ENCODE measurements around the gene GPATCH1. TPM values are rescaled to one million over a fixed set of nuclear protein-coding genes. Genes with fewer than 3 reads are reported as not detected.
"Not testable (repeated sequence)": the region's sequence is repeated elsewhere in the genome, so short reads cannot be mapped to it uniquely, and the experiment has no call there.

Gene GPATCH1
- polyA plus RNA-seq, 1 donor from 2014 or later, result 11.5 TPM

DNA sequence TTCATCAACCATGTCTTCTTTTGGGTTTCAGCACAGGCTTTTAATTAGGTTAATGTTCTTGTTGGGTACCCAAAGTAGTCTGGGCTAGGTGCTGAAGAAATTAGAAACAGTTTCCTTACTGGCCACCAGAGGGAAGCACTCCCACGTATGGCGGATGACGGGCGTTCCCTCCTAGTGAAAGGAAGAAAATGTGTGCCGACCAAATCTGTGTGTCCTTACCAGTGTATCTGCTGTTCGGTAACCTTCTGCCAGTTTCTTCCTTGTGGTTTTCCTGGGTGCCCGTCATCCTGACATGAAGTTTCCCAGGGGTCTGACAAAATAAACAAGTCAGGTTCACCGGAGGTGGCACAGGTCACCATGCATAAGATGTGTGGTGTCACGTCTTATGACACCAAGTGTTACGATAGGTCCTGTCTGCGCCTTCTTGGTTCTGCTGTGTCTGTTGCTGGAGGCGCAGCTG lies 45.0 kb downstream of the GPATCH1 start:
- no peaks in the 10 kb centered on the region for H3K36me3 ChIP-seq (ENCODE audit: insufficient read depth, low read length)
- no peak overlapping the region for H3K9ac ChIP-seq (ENCODE audit: low read length)
- no peaks in the 10 kb centered on the region for H3K27me3 ChIP-seq (ENCODE audit: insufficient read depth, low read depth, low read length)
- no peaks in the 10 kb centered on the region for H4K20me1 ChIP-seq (ENCODE audit: insufficient read depth)
- H2AFZ ChIP-seq (ENCODE audit: low read depth, low read length), result no peak overlapping the region
- H3K79me2 ChIP-seq (replicated peaks; ENCODE audit: insufficient read depth, low read length), result no peaks in the 10 kb centered on the region
- no peaks in the 10 kb centered on the region for H3K9me3 ChIP-seq (ENCODE audit: low read length)
- H3K9me2 ChIP-seq (ENCODE audit: insufficient read depth, low read length), result no peaks in the 10 kb centered on the region
- no peak overlapping the region for H3K4me2 ChIP-seq (ENCODE audit: low read length)
- TF ChIP-seq SMC3 (conservative IDR thresholded peaks at IDR 0.05; ENCODE audit: poor library complexity), result peak; percentile 85
- no peak for TF ChIP-seq EP300 (conservative IDR thresholded peaks at IDR 0.05; ENCODE audit: poor library complexity, severe bottlenecking)
- TF ChIP-seq MXI1 (conservative IDR thresholded peaks at IDR 0.05; ENCODE audit: poor library complexity, severe bottlenecking), result peak; percentile 13
- TF ChIP-seq RAD21 (conservative IDR thresholded peaks at IDR 0.05), result peak; percentile 79
- TF ChIP-seq REST (IDR thresholded peaks at IDR 0.05; ENCODE audit: borderline replicate concordance), result no peak
- no peak for TF ChIP-seq TAF1 (IDR thresholded peaks at IDR 0.05; ENCODE audit: low read depth)
- no peak for TF ChIP-seq POLR2AphosphoS5 (IDR thresholded peaks at IDR 0.05)
- no peak for TF ChIP-seq EZH2 (IDR thresholded peaks at IDR 0.05; ENCODE audit: borderline replicate concordance, insufficient read depth, low read length, poor library complexity, severe bottlenecking)
- TF ChIP-seq CTCF (IDR thresholded peaks at IDR 0.05; ENCODE audit: poor library complexity, severe bottlenecking), result peak; percentile 87
- no peak overlapping the region for H3K4me3 ChIP-seq (ENCODE audit: low read length)
- H3F3A ChIP-seq (ENCODE audit: insufficient read depth, low read length, poor library complexity, severe bottlenecking), result no peaks in the 10 kb centered on the region
- no peak overlapping the region for H3K27ac ChIP-seq (ENCODE audit: low read length)

- H2AFZ ChIP-seq (ENCODE audit: low read depth, low read length); H3K9me3 ChIP-seq (ENCODE audit: low read length); H3K4me2 ChIP-seq (ENCODE audit: low read length); H3K9me2 ChIP-seq (ENCODE audit: insufficient read depth, low read length); H3K79me2 ChIP-seq (replicated peaks; ENCODE audit: insufficient read depth, low read length); H3K27me3 ChIP-seq (ENCODE audit: insufficient read depth, low read depth, low read length); H3K9ac ChIP-seq (ENCODE audit: low read length); H4K20me1 ChIP-seq (ENCODE audit: insufficient read depth); H3F3A ChIP-seq (ENCODE audit: insufficient read depth, low read length, poor library complexity, severe bottlenecking); H3K36me3 ChIP-seq (ENCODE audit: insufficient read depth, low read length); H3K4me3 ChIP-seq (ENCODE audit: low read length); H3K27ac ChIP-seq (ENCODE audit: low read length): not testable (repeated sequence)
Measured at GRCh38 chr19:33126712-33127111, 45.7 kb downstream of the GPATCH1 start.

DNA sequence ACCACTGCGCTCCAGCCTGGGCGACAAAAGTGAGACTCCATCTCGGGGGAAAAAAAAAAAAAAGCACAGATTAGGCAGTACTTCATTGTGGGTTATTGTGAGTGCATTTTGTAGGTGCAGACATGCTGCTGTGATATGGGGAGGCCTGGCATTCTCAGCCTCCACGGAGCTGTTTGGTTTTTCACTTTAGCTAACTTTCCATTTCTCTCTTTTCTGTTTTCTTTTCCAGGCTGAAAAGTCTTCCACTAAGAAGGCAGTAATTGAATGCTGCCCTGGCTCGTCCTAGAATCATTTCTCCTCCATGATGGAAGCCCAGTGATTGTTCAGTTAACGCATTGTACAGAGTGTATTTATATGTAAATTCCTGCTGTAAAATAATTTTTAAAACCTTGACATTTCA lies 48.9 kb downstream of the GPATCH1 start:
- Histone ChIP-seq H3K27me3 (ENCODE audit: insufficient read depth, low read depth, low read length) (no peaks in the 10 kb centered on the region), H2AFZ (ENCODE audit: low read depth, low read length) (no peak overlapping the region), H3K4me3 (ENCODE audit: low read length) (no peak overlapping the region), H3K27ac (ENCODE audit: low read length) (no peak overlapping the region), H3K9me2 (ENCODE audit: insufficient read depth, low read length) (no peaks in the 10 kb centered on the region), H3K9me3 (ENCODE audit: low read length) (no peaks in the 10 kb centered on the region), H3K4me2 (ENCODE audit: low read length) (no peak overlapping the region), H3F3A (ENCODE audit: insufficient read depth, low read length, poor library complexity, severe bottlenecking) (no peaks in the 10 kb centered on the region), H4K20me1 (ENCODE audit: insufficient read depth) (no peaks in the 10 kb centered on the region), H3K79me2 (replicated peaks; ENCODE audit: insufficient read depth, low read length) (no peaks in the 10 kb centered on the region), H3K9ac (ENCODE audit: low read length) (no peak overlapping the region), H3K36me3 (ENCODE audit: insufficient read depth, low read length) (no peaks in the 10 kb centered on the region)
- TF ChIP-seq EP300 (conservative IDR thresholded peaks at IDR 0.05; ENCODE audit: poor library complexity, severe bottlenecking), result no peak
- TF ChIP-seq TAF1 (IDR thresholded peaks at IDR 0.05; ENCODE audit: low read depth), result no peak
- no peak for TF ChIP-seq RAD21 (conservative IDR thresholded peaks at IDR 0.05)
- no peak for TF ChIP-seq SMC3 (conservative IDR thresholded peaks at IDR 0.05; ENCODE audit: poor library complexity)
- no peak for TF ChIP-seq CTCF (IDR thresholded peaks at IDR 0.05; ENCODE audit: poor library complexity, severe bottlenecking)
- no peak for TF ChIP-seq MXI1 (conservative IDR thresholded peaks at IDR 0.05; ENCODE audit: poor library complexity, severe bottlenecking)
- no peak for TF ChIP-seq REST (IDR thresholded peaks at IDR 0.05; ENCODE audit: borderline replicate concordance)
- TF ChIP-seq EZH2 (IDR thresholded peaks at IDR 0.05; ENCODE audit: borderline replicate concordance, insufficient read depth, low read length, poor library complexity, severe bottlenecking), result no peak
- no peak for TF ChIP-seq POLR2AphosphoS5 (IDR thresholded peaks at IDR 0.05)
